ENCODE results near the gene CORIN. TPM values are rescaled to one million over a fixed set of nuclear protein-coding genes. Genes with fewer than 3 reads are reported as not detected.

CORIN gene
- polyA plus RNA-seq, 1 donor (not counting 4 experiments of a cell fraction or from before 2014, with no cell fraction given), result 0.14 TPM

DNA sequence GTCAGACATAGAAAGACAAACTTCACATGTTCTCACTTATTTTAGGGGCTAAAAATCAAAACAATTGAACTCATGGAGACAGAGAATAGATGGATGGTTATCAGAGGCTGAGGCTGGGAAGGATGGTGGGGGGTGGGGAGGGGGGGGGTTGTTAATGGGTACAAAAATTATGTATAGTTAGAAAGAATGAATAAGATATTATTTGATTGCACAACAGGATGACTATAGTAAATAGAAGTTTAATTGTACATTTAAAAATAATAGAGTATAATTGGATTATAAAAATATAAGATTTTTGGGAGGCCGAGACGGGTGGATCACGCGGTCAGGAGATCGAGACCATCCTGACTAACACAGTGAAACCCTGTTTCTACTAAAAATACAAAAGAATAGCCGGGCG lies 33.3 kb downstream of the CORIN start:
- dilution Hi-C loops (cut with MboI; ENCODE audit: extremely low pct_ligation_motif_present, low sequenced_read_pairs), result no loop called here
- no peak for DNase-seq (ENCODE audit: low read depth, low spot score)
- Histone ChIP-seq H3K27ac (ENCODE audit: control insufficient read depth, insufficient read depth, low read length) (no peak overlapping the region), H3K9me3 (ENCODE audit: control insufficient read depth, low read depth, low read length) (no peaks in the 10 kb centered on the region), H3K4me3 (ENCODE audit: control insufficient read depth in 2 of 3, extremely low read depth in 1 of 3, insufficient read depth in 2 of 3, low read depth in 1 of 3, low read length in 3 of 3) (no peak overlapping the region), H4K20me1 (ENCODE audit: control insufficient read depth, extremely low read depth, insufficient read depth, low read length) (no peaks in the 10 kb centered on the region), H3K4me2 (ENCODE audit: control insufficient read depth, extremely low read depth, insufficient read depth, low read depth, low read length) (no peak overlapping the region), H3K27me3 (ENCODE audit: control insufficient read depth, extremely low read depth, insufficient read depth, low read length) (no peaks in the 10 kb centered on the region), H3K9ac (ENCODE audit: control insufficient read depth, extremely low read depth, insufficient read depth, low read length) (no peak overlapping the region), H3K79me2 (ENCODE audit: control insufficient read depth, insufficient read depth, low read length) (no peaks in the 10 kb centered on the region), H3K9me1 (ENCODE audit: control insufficient read depth, extremely low read depth, insufficient read depth, low read length) (no peaks in the 10 kb centered on the region), H3K36me3 (ENCODE audit: control insufficient read depth in 2 of 2, extremely low read depth in 1 of 2, insufficient read depth in 2 of 2, low read length in 2 of 2) (no peaks in the 10 kb centered on the region), H2AFZ (ENCODE audit: control insufficient read depth, low read length) (no peak overlapping the region), H3K4me1 (ENCODE audit: control insufficient read depth, extremely low read depth, insufficient read depth, low read length) (no peaks in the 10 kb centered on the region)
- FAIRE-seq, result no peak
- TF ChIP-seq EZH2 (IDR thresholded peaks at IDR 0.05; ENCODE audit: low read length), result no peak
- TF ChIP-seq, protein P1, sequence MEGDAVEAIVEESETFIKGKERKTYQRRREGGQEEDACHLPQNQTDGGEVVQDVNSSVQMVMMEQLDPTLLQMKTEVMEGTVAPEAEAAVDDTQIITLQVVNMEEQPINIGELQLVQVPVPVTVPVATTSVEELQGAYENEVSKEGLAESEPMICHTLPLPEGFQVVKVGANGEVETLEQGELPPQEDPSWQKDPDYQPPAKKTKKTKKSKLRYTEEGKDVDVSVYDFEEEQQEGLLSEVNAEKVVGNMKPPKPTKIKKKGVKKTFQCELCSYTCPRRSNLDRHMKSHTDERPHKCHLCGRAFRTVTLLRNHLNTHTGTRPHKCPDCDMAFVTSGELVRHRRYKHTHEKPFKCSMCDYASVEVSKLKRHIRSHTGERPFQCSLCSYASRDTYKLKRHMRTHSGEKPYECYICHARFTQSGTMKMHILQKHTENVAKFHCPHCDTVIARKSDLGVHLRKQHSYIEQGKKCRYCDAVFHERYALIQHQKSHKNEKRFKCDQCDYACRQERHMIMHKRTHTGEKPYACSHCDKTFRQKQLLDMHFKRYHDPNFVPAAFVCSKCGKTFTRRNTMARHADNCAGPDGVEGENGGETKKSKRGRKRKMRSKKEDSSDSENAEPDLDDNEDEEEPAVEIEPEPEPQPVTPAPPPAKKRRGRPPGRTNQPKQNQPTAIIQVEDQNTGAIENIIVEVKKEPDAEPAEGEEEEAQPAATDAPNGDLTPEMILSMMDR (optimal IDR thresholded peaks at IDR 0.05 in 1 of 3, IDR thresholded peaks at IDR 0.05 in 1 of 3, conservative IDR thresholded peaks at IDR 0.05 in 1 of 3; ENCODE audit: extremely low read depth in 1 of 3, insufficient read depth in 2 of 3, low read length in 3 of 3), result no peak

DNA sequence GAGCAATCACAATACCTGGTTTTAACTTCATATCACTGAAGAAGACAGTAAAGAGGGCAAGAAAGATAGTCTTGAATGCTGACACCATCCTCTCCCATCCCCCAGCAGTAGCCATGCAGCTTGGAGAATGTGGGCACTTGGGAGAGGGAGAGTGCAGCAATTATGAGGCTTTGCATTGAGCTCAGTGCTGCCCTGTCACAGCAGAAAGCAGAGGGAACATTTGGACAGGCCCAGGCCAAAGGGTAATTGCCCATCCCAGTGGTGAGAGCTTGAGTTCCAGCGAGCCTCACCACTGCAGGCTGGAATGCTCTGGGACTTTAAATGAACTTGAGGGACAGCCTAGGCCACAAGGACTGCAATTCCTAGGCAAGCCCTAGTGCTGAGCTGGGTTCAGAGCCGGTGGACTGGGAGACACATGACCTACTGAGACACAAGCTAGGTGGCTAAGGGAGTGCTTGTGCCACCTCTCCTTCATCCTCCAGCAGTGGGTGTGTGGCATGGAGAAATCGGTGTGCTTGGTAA lies 36.3 kb downstream of the CORIN start:
- Histone ChIP-seq H3K9ac (ENCODE audit: control insufficient read depth, extremely low read depth, insufficient read depth, low read length) (no peak overlapping the region), H4K20me1 (ENCODE audit: control insufficient read depth, extremely low read depth, insufficient read depth, low read length) (no peaks in the 10 kb centered on the region), H3K4me1 (ENCODE audit: control insufficient read depth, extremely low read depth, insufficient read depth, low read length) (no peaks in the 10 kb centered on the region), H3K4me3 (ENCODE audit: control insufficient read depth in 2 of 3, extremely low read depth in 1 of 3, insufficient read depth in 2 of 3, low read depth in 1 of 3, low read length in 3 of 3) (no peak overlapping the region), H3K27ac (ENCODE audit: control insufficient read depth, insufficient read depth, low read length) (no peak overlapping the region), H3K79me2 (ENCODE audit: control insufficient read depth, insufficient read depth, low read length) (no peaks in the 10 kb centered on the region), H3K4me2 (ENCODE audit: control insufficient read depth, extremely low read depth, insufficient read depth, low read depth, low read length) (no peak overlapping the region), H2AFZ (ENCODE audit: control insufficient read depth, low read length) (no peak overlapping the region), H3K9me1 (ENCODE audit: control insufficient read depth, extremely low read depth, insufficient read depth, low read length) (no peaks in the 10 kb centered on the region), H3K27me3 (ENCODE audit: control insufficient read depth, extremely low read depth, insufficient read depth, low read length) (no peaks in the 10 kb centered on the region), H3K36me3 (ENCODE audit: control insufficient read depth in 2 of 2, extremely low read depth in 1 of 2, insufficient read depth in 2 of 2, low read length in 2 of 2) (no peaks in the 10 kb centered on the region), H3K9me3 (ENCODE audit: control insufficient read depth, low read depth, low read length) (no peaks in the 10 kb centered on the region)
- FAIRE-seq, result no peak
- no peak for DNase-seq (ENCODE audit: low read depth, low spot score)
- TF ChIP-seq, protein P1 (optimal IDR thresholded peaks at IDR 0.05 in 1 of 3, IDR thresholded peaks at IDR 0.05 in 1 of 3, conservative IDR thresholded peaks at IDR 0.05 in 1 of 3; ENCODE audit: extremely low read depth in 1 of 3, insufficient read depth in 2 of 3, low read length in 3 of 3), result no peak
- no peak for TF ChIP-seq EZH2 (IDR thresholded peaks at IDR 0.05; ENCODE audit: low read length)
- dilution Hi-C loops (cut with MboI; ENCODE audit: extremely low pct_ligation_motif_present, low sequenced_read_pairs), result no loop called here

All from keratinocyte (primary cell).